NCI-H748 treated with DMSO at 0.1 percent for 48 hours (cell line): ENCODE measurements around the gene DGKG.

Experiments used
- DNase-seq: peaks from one replicate; lab custom pipeline; 2025; lab: John Stamatoyannopoulos, UW

The DGKG gene

DNA sequence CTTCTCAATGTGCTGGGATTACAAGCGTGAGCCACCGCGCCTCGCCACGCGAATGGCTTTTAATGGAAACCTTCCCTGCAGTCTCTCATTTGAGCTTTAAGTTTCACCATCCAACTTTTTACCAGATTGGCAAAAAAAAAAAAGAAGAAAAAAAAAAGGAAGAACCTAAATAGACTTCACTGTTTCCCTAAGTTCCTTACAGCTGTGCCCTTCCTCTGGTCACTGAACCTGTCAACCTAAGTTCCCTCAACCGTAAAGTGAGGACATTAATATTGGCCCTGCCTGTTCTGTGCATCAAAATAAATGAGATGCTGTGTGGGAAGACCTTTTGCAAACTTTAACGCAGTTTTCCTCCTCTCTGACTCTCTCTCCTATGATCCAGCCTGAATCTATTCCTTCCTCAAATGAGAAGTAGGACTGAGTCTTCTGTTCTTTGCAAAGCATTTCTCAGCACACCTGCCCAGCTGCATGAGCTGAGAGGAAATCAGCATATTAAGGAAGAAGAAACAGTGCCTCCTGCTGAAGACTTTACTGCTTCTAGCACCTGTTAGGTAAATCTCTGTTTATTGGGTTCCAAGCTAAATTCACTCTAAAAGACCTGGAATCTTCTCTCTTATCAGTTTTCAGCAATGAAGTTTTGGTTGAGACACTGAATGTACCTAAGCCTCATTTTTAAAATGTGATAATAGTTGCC, 153.6 kb downstream of the DGKG start:
- no peak for DNase-seq

DNA sequence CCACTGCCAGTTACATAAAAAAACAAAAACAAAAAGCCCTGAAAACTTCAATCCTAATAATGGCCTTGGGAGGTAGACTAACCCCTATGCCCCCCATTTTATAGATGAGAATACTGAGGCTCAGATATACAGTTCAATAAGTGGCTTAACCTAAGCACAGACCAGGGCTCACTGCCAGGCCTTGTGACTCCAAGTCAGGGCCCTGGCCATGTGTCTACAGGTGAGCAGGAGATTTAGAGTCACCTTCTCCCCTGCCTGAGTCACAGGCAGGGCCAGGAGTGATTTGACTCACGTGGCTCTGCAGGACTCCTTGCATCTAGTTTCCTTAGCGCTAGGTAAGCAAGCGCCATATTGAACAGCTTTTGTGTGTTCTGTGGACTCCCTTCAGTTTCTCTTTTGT, 154.5 kb downstream of the DGKG start:
- no peak for DNase-seq

DNA sequence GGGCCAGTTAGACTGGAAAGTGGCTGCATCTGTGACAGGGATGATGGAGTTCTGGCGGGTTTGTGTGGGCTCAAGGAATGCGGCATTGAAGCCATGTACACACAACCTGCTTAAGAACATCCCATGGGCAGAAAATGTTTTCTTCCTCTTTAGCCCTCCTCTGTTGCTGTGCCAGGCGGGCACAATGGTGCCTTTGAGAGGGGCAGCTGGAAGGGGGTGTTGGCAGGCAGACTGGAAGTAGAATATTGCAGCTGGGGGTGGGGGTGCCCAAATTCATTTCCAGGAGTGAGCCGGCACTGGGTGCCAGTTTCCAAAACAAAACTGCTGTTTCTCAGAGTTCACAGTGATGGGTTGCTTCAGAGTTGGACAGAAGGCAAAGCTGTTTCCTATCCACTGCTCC, 161.3 kb downstream of the DGKG start:
- DNase-seq: no peak

DNA sequence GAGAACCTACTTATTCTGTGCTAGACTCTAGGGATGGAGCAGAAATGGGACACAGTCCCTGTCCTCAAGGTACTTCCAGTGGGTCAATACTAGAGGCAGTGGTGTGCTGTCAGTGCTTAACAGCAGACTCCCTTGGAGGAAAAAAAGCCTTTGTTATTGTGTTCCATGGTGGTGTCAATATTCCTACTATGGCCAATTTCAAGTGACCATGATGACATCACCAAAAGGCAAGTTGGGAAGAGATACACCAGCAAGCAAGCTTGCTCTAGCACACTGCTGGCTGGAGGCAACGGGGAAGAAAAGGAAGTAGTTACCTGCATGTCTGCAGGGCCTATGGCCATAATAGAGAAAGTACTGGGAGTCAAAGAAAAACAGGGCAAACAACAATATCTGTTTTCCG, 163.6 kb downstream of the DGKG start:
- DNase-seq: no peak

DNA sequence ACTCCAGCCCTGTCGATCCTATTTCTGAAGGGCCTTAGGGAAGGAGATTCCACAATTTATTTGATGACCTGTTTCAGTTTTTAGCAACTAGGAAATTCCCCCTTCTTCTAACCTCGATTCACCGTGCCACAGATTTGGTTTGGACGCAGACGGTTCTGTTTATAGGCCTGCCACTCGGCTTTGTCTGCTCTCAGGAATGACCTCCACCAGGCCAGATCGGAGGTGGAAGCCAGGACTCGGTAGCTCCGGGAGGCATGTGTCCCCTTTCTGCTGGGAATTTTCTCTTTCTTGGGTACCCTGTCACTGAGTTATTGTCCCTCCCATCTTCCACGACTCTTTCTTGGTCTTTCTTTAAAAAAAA, 167.6 kb downstream of the DGKG start:
- no peak for DNase-seq

DNA sequence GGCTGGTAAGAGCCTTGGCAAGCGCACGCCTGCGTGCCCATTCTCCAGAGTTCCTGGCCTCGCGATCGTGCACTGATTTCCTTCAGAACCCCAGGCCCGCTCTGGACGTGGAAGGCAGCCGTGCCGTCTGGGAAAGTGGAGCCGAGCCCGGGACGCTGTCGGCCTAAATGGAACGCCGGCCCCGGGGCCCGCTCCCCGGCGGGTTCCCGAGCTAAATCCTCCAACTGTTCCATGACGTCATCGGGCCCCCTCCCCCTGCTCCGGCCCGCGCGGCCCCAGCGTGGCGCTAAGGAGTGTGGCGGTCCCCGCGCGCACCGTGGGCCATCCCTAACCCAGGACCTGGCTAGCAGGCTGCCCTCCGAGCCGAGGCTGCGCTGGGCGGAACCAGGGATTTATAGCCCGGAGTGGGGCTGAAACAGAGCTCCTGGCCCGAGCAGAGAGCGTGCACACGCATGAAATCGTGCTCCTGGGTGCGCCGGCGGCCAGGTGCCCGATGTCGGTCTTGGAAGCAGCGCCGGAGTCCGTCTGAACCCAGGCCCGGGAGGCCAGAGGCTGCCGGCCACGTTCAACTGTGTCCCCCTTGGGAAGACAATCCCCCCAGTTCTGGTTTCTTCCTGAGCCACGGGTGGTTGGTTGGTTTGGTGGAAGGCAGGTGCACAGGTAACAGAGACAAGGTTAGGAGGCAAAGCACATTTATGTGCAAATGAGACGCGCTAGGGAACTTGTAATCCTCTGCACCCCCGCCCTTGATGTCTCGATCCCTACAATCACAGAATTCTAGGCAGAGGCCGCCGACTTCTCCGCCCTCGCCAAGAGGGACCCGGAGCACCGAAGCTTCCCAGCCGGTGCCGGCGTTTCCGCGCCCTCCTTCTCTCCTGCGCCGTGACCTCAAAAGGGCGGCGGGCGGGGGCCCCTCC, 168.2 kb downstream of the DGKG start:
- no peak for DNase-seq

DNA sequence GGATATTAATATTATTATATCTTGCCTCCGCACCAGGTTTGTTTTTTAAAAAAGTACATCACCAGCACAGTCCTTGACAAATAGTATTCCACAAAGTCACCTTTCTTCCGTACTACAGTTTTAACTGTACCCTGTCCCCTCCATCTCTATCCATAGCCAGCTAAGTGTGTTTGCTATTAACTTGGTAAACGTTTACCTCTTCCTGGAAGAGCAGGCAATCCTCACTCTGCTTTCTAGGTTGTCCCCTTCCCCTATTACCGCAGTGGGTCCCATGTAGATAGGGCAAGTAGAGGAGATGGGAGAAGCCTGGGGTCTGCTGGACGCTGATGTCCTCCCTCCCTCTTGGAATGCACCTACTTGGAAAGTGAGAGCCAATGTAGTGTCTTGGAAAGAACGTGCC, 169.2 kb downstream of the DGKG start:
- DNase-seq: no peak

DNA sequence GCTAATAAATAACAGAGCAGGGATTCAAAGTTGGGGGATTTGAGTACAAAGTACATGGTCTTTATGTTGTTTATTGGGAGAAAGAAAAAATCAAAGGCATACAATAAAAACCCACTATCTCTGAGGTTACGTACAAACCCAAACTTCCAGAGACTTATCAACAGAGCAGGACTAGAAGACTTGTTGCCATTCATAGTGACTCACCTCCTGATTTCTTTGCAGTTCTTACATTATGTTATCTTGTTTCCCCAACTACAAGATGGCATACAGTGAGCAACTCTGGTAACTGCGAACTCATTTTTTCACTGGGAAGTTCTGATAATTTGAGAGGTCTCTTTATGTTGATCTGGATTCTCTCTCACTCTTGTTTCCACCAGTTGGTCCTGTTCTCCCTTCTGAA, 172.5 kb downstream of the DGKG start:
- DNase-seq: no peak

DNA sequence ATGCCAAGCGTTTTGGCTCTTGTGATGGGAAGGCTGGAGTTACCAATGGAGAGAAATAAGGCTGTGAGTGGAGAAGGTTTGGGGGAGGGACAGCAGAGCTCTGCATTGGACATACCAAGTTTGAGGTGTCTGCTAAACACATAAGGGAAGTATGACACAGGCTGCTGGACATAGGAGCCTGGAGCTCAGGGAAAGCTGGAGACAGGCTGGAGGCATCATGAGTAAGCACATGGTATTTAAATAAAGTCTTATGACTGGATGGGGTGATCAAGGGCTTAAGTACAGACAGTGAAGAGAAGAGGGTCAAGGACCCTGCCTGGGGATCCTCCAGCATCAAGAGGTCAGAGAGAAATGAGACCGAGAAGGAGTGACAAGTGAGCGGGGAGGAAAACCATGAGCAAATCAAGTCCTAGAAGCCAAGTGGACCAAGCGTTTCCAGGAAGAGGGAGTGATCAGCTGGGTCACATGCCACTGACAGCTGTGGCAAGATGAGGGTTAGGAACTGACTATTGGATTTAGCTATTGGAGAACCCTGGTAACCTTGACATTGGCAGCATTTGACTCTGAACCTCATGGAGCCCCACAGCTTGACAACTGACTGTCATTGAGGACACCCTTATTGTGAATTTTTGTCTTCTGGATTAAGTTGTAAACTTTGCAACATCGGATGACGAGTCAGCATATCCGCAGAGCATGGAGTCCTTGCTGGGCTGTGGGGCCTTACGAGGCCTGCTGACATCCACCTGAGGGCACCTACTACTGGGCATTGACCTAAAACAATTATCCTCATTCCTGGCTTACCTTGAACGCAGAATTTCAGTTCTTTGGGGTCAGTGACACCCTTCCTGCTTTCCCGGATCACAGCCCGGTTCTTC, 174.4 kb downstream of the DGKG start:
- no peak for DNase-seq

DNA sequence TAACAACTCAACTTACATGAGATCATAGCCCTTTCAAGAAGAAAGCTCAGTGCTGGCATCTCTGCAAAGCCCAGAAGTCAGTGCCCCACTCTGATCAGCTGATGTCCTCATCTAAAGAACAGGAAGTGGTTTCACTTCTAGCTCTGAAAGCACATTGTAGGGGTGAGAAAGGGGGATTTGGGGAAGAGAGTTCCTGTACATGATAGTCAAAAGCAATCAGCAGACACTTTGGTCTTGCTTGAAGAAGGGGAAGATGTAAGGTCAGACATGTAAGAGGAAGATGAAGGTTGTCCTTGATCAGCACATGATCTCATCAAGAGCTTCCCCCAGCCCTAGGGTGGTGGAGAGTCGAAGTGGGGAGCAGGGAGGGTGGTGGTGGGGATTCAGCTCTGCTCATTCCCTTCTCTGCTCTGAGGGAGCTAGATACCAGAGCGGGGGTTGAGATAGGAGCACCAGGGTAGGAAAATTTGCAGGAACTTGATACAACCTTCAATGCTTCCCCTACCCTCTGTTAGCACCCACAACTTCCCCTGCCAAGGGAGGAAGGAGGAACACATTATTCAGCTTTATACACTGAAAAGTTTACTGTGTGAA, 176.7 kb downstream of the DGKG start:
- no peak for DNase-seq

DNA sequence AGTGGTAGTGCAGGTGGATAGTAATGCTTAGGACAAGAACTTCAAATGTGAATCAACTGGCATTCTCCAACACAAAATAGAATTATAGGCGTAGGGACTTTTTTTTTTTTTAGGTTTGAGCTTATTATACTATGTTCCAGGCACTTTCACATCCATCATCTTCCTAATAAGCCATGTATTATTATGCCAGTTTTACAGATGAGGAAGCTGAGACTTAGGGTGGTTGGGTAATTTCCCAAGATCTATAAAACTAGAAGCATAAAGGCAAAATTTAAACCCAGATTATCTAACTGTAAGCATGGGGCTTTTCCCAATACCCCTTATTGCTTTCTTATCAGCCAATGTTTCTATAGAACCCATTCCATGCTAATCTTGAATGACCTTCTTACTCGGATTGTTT, 178.0 kb downstream of the DGKG start:
- no peak for DNase-seq

DNA sequence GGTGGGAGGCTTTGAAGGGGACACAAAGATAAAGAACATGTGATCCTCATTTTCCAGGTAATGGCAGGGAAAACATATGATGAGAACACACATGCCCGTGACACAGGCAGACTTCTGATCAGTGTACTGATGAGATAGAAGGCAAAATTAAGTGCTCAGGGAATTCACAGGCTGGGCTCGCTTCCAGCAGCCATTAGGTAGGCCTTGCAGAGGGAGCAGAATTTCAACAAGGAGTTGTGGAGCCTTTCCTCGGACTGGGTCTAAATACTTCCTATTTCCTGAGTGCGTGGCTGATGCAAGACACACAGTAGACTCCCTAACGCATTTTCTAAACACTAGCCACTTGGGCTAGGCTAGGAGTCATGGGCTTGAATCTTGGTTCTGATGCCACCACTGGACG, 179.2 kb downstream of the DGKG start:
- no peak for DNase-seq

DNA sequence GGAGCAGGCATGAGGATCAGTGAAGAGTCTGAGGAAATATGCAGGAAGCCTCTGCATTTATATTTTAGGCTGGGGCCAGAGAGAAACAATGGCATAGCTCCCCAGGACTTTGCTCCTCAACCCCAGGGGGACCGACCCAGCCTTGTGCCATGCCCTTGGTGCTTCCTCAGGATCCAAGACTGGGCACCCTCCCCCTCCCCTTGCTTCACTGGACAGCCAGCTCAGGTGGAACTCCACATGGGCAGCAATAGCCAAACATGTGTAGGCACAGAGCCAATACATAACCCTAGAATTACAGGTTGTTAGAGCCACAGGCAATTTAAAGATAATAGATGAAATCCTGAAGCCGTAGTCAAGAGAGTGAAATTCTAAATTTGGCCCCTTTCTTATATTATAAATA, 180.1 kb downstream of the DGKG start:
- DNase-seq: no peak

DNA sequence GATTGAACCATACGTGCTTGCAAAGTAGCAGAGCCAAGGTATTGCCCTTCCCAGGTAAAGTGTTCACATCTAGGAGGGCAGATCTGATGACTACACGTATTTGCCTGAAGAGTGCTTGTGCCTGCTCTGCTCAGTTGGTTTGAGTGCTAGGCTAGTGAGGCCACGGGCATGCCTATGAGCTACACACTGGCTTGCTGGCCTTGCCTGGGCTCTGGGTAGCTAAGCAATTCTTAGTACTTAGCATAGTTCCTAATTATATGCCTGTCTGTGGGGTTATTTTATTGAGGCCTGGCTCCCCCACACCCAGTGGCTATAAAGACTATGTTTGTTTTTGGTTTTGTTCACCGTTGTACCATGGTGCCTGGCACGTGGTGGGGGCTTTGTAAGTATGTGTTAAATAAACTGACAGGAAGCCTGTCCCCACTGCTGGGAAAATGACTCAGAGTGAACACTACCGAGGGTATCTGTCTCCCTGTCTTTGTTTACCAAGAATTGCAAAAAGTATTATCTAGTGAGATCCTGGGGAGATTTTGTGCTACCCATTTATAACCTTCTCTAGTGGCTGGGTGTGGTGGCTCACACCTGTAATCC, 181.0 kb downstream of the DGKG start:
- DNase-seq: no peak

DNA sequence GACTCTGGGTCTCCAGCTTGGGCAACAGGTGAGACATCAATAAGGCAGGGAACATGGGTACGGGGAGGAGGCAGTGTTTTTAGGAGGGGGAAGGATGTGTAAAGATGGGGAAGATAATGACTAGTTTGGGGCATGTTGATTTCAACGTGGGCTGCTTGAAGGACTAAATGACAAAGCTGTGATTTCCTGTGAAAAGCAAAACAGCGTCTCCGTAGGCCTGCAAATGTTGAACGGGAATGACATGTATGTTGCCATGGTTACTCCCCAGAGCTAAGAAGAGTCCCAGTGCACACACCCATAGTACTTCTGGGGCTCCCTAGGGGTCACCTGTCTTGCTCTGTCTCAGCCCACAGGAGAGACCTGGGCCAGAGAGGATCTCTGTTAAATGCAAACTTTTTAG, 181.9 kb downstream of the DGKG start:
- no peak for DNase-seq

DNA sequence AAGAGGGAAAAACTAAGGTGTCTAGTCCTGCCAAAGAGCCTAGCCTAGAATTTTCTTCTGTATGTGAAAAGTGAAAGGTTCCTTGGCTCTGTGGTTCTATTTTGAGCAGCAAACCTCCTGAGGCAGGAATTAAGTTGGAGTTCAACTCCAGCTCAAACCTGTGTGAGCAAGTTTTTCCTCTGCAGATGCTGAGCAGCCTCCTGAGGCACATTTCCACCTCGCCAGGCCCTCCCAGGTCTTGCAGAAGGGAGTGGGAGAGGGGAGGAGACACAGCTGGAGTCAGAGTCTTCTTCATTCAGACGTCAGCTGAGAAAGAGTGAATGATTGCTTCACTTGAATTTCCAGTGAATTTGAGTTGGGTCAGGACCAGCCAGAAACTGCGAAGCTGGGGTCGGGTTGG, 183.6 kb downstream of the DGKG start:
- DNase-seq: no peak

DNA sequence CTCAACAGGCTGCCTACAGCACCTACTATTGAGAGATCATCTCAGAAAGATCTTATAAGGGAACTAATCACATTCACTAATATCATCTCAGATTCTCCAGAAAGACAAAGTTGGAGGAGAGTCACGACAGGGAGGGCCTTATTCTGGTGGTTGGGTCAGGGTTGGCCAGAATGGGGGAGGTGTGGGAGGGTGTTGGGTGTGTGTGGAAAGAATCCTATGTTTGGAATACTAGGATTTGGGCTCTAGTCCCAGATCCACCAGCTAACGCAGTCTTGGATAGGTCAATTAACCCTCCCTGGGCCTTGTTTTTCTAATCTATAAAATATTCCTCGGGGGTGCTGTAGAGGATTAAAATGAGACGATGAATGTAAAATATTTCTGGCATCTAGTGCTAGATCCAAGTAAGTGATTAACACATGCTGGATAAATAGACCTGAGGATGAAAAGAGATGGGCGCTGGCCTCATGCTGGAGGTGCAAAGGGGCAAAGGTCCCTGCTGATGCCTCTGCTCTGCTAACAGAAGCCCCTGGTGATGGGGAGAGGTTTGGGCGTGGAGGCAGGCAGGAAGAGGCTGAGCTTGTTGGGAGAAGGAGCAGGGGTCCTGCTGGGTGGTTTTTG, 185.6 kb downstream of the DGKG start:
- DNase-seq: no peak

DNA sequence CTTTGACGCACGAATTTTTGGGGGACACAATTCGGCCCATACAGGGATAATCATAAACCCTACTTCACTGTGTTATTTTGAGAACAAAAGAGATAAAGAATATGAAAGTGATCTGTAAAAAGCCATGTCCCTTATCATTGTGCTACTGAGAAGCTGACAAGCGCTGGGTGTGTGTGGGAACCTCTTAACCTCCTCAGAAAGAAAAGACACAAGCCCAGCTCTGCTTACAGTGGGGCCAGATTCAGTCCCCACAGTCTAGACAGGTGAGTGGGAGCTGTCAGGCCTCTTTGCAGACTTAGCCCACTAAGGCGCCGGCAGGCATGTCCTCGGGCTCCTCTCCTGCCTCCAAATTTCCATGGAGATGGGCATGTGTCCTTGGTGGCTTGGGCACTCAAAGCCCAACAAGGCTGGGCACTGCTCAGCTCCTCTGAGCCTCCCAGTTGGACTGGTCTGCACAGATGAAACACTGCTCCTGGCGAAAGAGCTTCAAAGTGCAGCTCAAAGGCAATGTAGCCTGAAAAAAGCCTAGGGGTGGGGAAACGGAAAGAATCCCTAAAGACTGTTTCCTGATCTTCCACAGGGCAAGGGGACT, 188.7 kb downstream of the DGKG start:
- no peak for DNase-seq

DNA sequence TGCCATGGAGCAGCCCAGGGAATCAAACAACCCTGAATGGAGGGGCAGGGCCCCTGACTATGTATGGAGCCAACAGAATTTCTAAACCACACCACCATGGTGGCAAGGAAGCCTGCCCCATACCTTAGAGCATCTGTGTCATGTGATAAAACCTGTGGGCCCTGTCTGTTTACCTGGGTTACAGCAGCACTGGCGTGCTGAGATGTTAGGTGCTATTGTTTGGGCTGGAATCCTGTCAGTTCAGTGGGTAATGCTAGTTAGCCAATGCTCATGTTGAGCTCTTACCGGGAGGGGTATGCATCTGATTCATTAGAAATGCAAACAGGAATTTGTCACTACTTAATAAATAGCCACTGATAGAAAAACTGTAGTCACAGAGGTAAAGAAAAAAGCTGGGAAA, 189.7 kb downstream of the DGKG start:
- DNase-seq: no peak

DNA sequence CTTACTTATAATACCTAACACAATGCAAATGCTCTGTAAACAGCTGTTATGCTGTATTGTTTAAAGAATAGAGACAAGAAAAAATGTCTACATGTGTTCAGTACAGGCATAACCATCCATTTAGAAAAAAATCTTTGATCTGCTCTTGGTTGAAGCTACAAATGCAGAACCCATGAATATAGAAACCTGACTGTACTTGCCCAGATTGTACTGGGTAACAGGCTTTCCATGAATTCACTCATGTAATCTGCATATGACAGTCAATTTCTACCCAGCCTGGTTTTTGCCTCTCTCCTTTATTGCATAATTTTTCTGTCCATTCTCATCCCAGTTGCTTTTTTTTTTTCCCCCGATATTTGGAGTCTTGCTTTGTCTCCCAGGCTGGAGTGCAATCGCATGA, 190.5 kb downstream of the DGKG start:
- no peak for DNase-seq

DNA sequence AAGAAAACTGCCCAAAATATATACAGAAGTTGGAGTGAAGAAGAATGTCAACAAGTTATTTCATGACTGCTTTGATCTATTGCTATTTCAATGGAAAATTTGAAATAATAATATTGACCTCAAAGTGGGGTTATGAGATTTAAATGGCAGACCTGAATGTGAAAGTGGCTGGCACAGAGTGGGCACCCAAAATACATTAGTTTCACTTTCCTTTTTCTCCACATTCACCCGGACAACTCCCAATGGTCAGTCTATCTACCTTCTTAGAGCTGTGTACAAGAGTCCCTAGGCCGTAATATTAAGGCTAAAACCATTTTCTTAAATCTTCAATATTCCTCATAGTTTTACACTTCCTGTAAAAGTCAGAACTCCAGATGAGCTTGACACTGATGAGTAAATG, 191.5 kb downstream of the DGKG start:
- DNase-seq: no peak
